Tibial nerve (tissue), 4 donors: ENCODE data around the gene ABCA5. TPM values are rescaled to one million over a fixed set of nuclear protein-coding genes. Genes with fewer than 3 reads are reported as not detected.

Experiments
- DNase-seq, 2 donors: peaks; one replicate each; pipeline ENCODE4 v3.0.0-alpha.2; 2019; ENCODE audit warnings: low spot score in 2 of 2
- H3K27ac ChIP-seq, 4 donors: fragments of 200-600 bp; sonication (generic) in 3 of 4; one replicate each; pipeline ENCODE4 v1.5.1; 2017 to 2019; ENCODE audit warnings: mild to moderate bottlenecking in 1 of 4
- H3K27me3 ChIP-seq, 2 donors: fragments of 200-600 bp; sonication (generic) in 1 of 2; one replicate each; pipeline versions ENCODE4 v1.5.1 to v1.6.0; 2017 to 2019
- H3K36me3 ChIP-seq, 3 donors: fragments of 200-600 bp; sonication (generic); one replicate each; pipeline ENCODE4 v1.5.1; 2018 to 2019
- H3K4me1 ChIP-seq, 4 donors: fragments of 200-600 bp; sonication (generic) in 3 of 4; one replicate each; pipeline ENCODE4 v1.5.1; 2017 to 2019
- H3K4me3 ChIP-seq, 4 donors: fragments of 200-600 bp; sonication (generic) in 3 of 4; one replicate each; pipeline ENCODE4 v1.5.1; 2017 to 2019; ENCODE audit warnings: mild to moderate bottlenecking in 1 of 4, moderate library complexity in 1 of 4
- H3K9me3 ChIP-seq, 4 donors: fragments of 200-600 bp; sonication (generic) in 3 of 4; one replicate each; pipeline ENCODE4 v1.5.1; 2017 to 2019
- CTCF ChIP-seq, 5 experiments: fragments of 200-600 bp in 3 of 5; fragments of 450-650 bp in 2 of 5; sonication (generic) in 3 of 5; IDR thresholded peaks; one replicate each; pipeline ENCODE4 v1.5.1; 2016 to 2019; ENCODE audit warnings: antibody characterized with exemption in 5 of 5, mild to moderate bottlenecking in 3 of 5, moderate library complexity in 2 of 5
- EP300 ChIP-seq, 2 donors: sonication (generic); formaldehyde crosslinking; IDR thresholded peaks; one replicate each; pipeline ENCODE4 v1.6.1; 2017; ENCODE audit warnings: antibody characterized with exemption in 2 of 2, mild to moderate bottlenecking in 1 of 2
- POLR2A ChIP-seq, 2 donors: fragments of 450-650 bp; IDR thresholded peaks; one replicate each; pipeline ENCODE4 v1.6.1; 2017; ENCODE audit warnings: antibody characterized with exemption in 2 of 2, mild to moderate bottlenecking in 2 of 2, moderate library complexity in 2 of 2
- WGBS, 2 donors: methylation state at CpG; one replicate each; pipeline ENCODE4 v1.1.5; 2018; 5-methylcytosine and 5-hydroxymethylcytosine counted together
- total RNA-seq, 4 donors: library from RNA; depleted of rRNA; stranded (reverse); fragments of >200 nt; gene quantifications; one replicate each; pipeline ENCODE4 v1.1.0, GENCODE V29; 2016

ABCA5 gene
- total RNA-seq, 4 donors from 2014 or later: 37.5 to 79.0 (median 58.2) TPM

DNA sequence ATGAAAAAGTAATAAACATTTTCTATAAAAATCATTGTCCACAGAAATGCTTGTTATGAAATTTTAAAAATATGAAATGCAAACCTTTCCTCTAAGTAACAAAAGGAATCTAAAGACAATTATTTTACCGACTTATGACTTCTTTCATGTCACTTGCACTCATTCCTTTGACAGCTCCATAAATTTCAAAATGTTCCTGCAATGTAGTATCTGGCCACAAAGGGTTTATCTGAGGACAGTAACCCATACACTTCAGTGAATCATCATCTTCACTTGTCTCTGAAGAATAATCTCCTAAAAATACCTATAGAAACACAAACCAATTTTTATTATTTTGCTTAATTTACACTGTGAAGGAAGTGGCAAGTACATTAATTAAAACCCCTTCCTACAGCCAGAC lies 72.7 kb downstream of the ABCA5 start:
- no peak overlapping the region for H3K4me3 ChIP-seq
- no peak for DNase-seq
- no peaks in the 10 kb centered on the region for H3K27me3 ChIP-seq
- no peak for TF ChIP-seq EP300 (IDR thresholded peaks at IDR 0.05)
- TF ChIP-seq POLR2A (IDR thresholded peaks at IDR 0.05): no peak
- no peak for TF ChIP-seq CTCF (IDR thresholded peaks at IDR 0.05)
- no peaks in the 10 kb centered on the region for H3K4me1 ChIP-seq
- WGBS, 2 donors: 69 to 78% methylated on average over 1 of the region's 1 CpG
- no peaks in the 10 kb centered on the region for H3K9me3 ChIP-seq
- H3K27ac ChIP-seq: no peak overlapping the region
- H3K36me3 ChIP-seq: peaks cover 0 to 28% (median 0%) of the 10 kb centered on the region in 3 donors

GRCh38 chr17:69250641-69251040 lies 76.3 kb downstream of the ABCA5 start:
- Histone ChIP-seq H3K4me1 (peaks cover 0 to 14% (median 0%) of the 10 kb centered on the region in 4 donors), H3K4me3 (no peak overlapping the region), H3K27me3 (no peaks in the 10 kb centered on the region), H3K9me3 (no peaks in the 10 kb centered on the region), H3K27ac (no peak overlapping the region), H3K36me3 (peaks cover 0 to 32% (median 0%) of the 10 kb centered on the region in 3 donors)
- TF ChIP-seq EP300 (IDR thresholded peaks at IDR 0.05) (no peak), CTCF (IDR thresholded peaks at IDR 0.05) (no peak), POLR2A (IDR thresholded peaks at IDR 0.05) (no peak)
- WGBS, 2 donors: 87 to 90% methylated on average over 4 of the region's 4 CpGs
- DNase-seq: no peak

GRCh38 chr17:69246726-69247375 lies 80.1 kb downstream of the ABCA5 start:
- WGBS, 2 donors: 50% methylated on average over 4 of the region's 4 CpGs
- H3K27ac ChIP-seq: no peak overlapping the region
- H3K4me1 ChIP-seq: peaks cover 0 to 17% (median 0%) of the 10 kb centered on the region in 4 donors
- no peaks in the 10 kb centered on the region for H3K27me3 ChIP-seq
- no peak overlapping the region for H3K4me3 ChIP-seq
- DNase-seq: no peak
- H3K36me3 ChIP-seq: peaks cover 0 to 9% (median 0%) of the 10 kb centered on the region in 3 donors
- H3K9me3 ChIP-seq: no peaks in the 10 kb centered on the region
- peak; percentile 39 to 73 (median 49) for TF ChIP-seq CTCF (IDR thresholded peaks at IDR 0.05)
- TF ChIP-seq POLR2A (IDR thresholded peaks at IDR 0.05): no peak

DNA sequence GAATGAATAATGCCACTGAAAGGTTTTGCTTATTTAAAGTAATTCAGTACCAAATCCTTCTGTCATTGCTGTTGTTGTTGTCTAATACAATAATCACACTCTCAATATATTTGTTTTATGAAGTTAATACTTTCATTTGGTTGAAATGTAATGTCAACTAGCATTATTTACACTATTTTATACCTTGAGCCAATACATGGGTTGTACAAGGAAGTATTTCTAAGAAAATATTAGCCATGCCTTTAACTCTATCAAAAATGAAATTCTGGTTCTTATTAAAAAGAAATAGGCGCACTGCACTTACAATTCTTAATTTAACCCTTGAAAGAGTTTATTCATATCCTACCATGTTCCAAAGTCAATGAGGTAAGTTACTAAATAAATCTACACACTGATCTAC lies 80.7 kb downstream of the ABCA5 start:
- whole genome bisulfite sequencing, 2 donors: 26 to 31% methylated on average over 1 of the region's 1 CpG
- H3K27ac ChIP-seq: no peak overlapping the region
- peaks cover 0 to 17% (median 0%) of the 10 kb centered on the region in 4 donors for H3K4me1 ChIP-seq
- TF ChIP-seq POLR2A (IDR thresholded peaks at IDR 0.05) (no peak), EP300 (IDR thresholded peaks at IDR 0.05) (no peak), CTCF (IDR thresholded peaks at IDR 0.05) (no peak)
- no peak overlapping the region for H3K4me3 ChIP-seq
- no peak for DNase-seq
- H3K9me3 ChIP-seq: no peaks in the 10 kb centered on the region
- H3K27me3 ChIP-seq: no peaks in the 10 kb centered on the region
- H3K36me3 ChIP-seq: peaks cover 0 to 8% (median 0%) of the 10 kb centered on the region in 3 donors

GRCh38 chr17:69245617-69246016 lies 81.3 kb downstream of the ABCA5 start:
- Histone ChIP-seq H3K4me1 (peaks cover 0 to 17% (median 0%) of the 10 kb centered on the region in 4 donors), H3K9me3 (no peaks in the 10 kb centered on the region), H3K36me3 (peaks cover 0 to 8% (median 0%) of the 10 kb centered on the region in 3 donors), H3K27me3 (no peaks in the 10 kb centered on the region), H3K4me3 (no peak overlapping the region), H3K27ac (no peak overlapping the region)
- DNase-seq: no peak
- WGBS, 2 donors: 50 to 59% methylated on average over 2 of the region's 2 CpGs
- TF ChIP-seq POLR2A (IDR thresholded peaks at IDR 0.05) (no peak), CTCF (IDR thresholded peaks at IDR 0.05) (no peak), EP300 (IDR thresholded peaks at IDR 0.05) (no peak)
